Caco-2 (cell line): ENCODE measurements around the gene MCC. TPM values are rescaled to one million over a fixed set of nuclear protein-coding genes. Genes with fewer than 3 reads are reported as not detected.

Experiments
- BruUV-seq: library from RNA; stranded (reverse); fragments of 400-500 nt; replicated peaks from 2 replicates; lab custom pipeline; 2021; lab: Mats Ljungman, UMichigan
- CTCF ChIA-PET: fragments of 300-600 bp; sonication (Branson Sonifier 250); formaldehyde crosslinking; loops from one replicate; lab custom pipeline; 2022; ENCODE audit warnings: antibody characterized with exemption; lab: Charles Lee
- POLR2A ChIA-PET: fragments of 300-600 bp; sonication (Branson Sonifier 250); formaldehyde crosslinking; loops from one replicate; lab custom pipeline; 2022; ENCODE audit warnings: antibody characterized with exemption; lab: Charles Lee
- DNase-seq, 2 experiments: peaks; one replicate each; pipeline versions ENCODE4 v3.0.0 to v3.0.0-alpha.2; 2020 to 2022
- H3K27me3 ChIP-seq: replicated peaks from 2 replicates; pipeline ENCODE4 v1.6.0; 2011; ENCODE audit warnings: low read length; ENCODE audit not compliant: control insufficient read depth, insufficient read depth
- H3K36me3 ChIP-seq: 2 replicates; pipeline ENCODE4 v1.5.1; 2011; ENCODE audit warnings: low read length; ENCODE audit not compliant: control insufficient read depth, insufficient read depth
- H3K4me1 ChIP-seq: fragments of 250-450 bp; sonication (Bioruptor Pico); 2 replicates; pipeline ENCODE4 v1.5.1; 2020; ENCODE audit warnings: mild to moderate bottlenecking
- H3K4me3 ChIP-seq: 2 replicates; pipeline ENCODE4 v1.5.1; 2011; ENCODE audit warnings: low read depth, mild to moderate bottlenecking, control low read depth, low read length
- H3K9me3 ChIP-seq: fragments of 250-450 bp; sonication (Bioruptor Pico); 2 replicates; pipeline ENCODE4 v1.5.1; 2020; ENCODE audit warnings: mild to moderate bottlenecking, moderate library complexity
- H3K27ac Mint-ChIP-seq: one replicate; pipeline ENCODE4 v1.8.0; 2022; ENCODE audit warnings: mixed read lengths; ENCODE audit not compliant: unreplicated experiment
- H3K27me3 Mint-ChIP-seq: one replicate; pipeline ENCODE4 v1.8.0; 2022; ENCODE audit warnings: mixed read lengths; ENCODE audit not compliant: insufficient read depth, unreplicated experiment
- H3K36me3 Mint-ChIP-seq: one replicate; pipeline ENCODE4 v1.8.0; 2022; ENCODE audit warnings: mild to moderate bottlenecking, mixed read lengths; ENCODE audit not compliant: insufficient read depth, unreplicated experiment
- H3K4me1 Mint-ChIP-seq: one replicate; pipeline ENCODE4 v1.8.0; 2022; ENCODE audit warnings: low read depth, mixed read lengths; ENCODE audit not compliant: unreplicated experiment
- H3K4me3 Mint-ChIP-seq: one replicate; pipeline ENCODE4 v1.8.0; 2022; ENCODE audit warnings: mild to moderate bottlenecking, moderate library complexity, mixed read lengths; ENCODE audit not compliant: unreplicated experiment
- H3K9me3 Mint-ChIP-seq: one replicate; pipeline ENCODE4 v1.8.0; 2022; ENCODE audit warnings: mixed read lengths; ENCODE audit not compliant: unreplicated experiment
- CTCF ChIP-seq, 2 experiments: fragments of 200-600 bp in 1 of 2; IDR thresholded peaks; 1 replicate in 1 of 2; 2 replicates in 1 of 2; pipeline versions ENCODE4 v1.5.1 to v1.8.0; 2011 to 2022; ENCODE audit warnings: antibody characterized with exemption in 1 of 2, control low read depth in 1 of 2, inconsistent platforms in 1 of 2, low read depth in 1 of 2, low read length in 1 of 2, mild to moderate bottlenecking in 1 of 2, moderate library complexity in 1 of 2; ENCODE audit not compliant: insufficient read depth in 1 of 2, severe bottlenecking in 1 of 2, unreplicated experiment in 1 of 2
- intact Hi-C: fragments of 100-400 bp; cut with micrococcal nuclease; formaldehyde crosslinking; loops from one replicate; pipeline ENCODE4 v1.10.0; 2022; ENCODE audit not compliant: unreplicated experiment
- total RNA-seq: library from RNA; stranded (reverse); gene quantifications from 2 replicates; pipeline ENCODE4 v1.2.3, GENCODE V29; 2022

Gene MCC
- total RNA-seq, 1 experiment from 2014 or later = 0.09 TPM

DNA sequence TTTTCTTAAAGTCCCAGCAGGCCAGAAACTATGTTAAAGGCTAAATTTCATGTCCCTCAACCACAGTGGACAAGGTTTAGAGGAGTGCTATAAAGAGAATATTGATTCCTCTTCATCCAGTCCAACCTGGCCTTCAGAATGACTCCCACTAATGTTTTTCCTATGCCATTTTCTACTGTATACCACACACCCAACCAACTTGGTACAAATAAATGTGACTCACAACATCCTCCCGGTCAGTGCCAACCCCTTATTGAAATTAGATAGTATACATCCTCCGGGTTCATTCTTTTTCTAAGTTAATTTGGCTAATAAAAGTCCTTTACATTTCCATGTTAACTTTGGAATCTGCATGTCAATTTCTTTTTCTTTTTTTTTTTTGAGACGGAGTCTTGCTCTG is 268.6 kb downstream of the MCC start:
- no peak for TF ChIP-seq CTCF (IDR thresholded peaks at IDR 0.05; ENCODE audit: insufficient read depth in 1 of 2, low read depth in 1 of 2, low read length in 1 of 2, severe bottlenecking in 1 of 2, unreplicated experiment in 1 of 2)
- no peak overlapping the region for H3K4me3 ChIP-seq
- intact Hi-C loops = no loop called here
- POLR2A ChIA-PET = no interaction called here
- peaks cover 3% of the 10 kb centered on the region; the same call in 1 of the 2 replicates for H3K9me3 ChIP-seq
- Mint-ChIP-seq H3K36me3 (no peaks in the 10 kb centered on the region), H3K4me1 (no peaks in the 10 kb centered on the region), H3K27ac (no peak overlapping the region), H3K27me3 (peaks cover 21% of the 10 kb centered on the region), H3K4me3 (no peak overlapping the region), H3K9me3 (peaks cover 8% of the 10 kb centered on the region)
- H3K27me3 ChIP-seq = no peaks in the 10 kb centered on the region
- CTCF ChIA-PET = no interaction called here
- BruUV-seq = no TSS peak
- DNase-seq = no peak
- H3K4me1 ChIP-seq = no peaks in the 10 kb centered on the region; the same call in 1 of the 2 replicates
- H3K36me3 ChIP-seq = no peaks in the 10 kb centered on the region

DNA sequence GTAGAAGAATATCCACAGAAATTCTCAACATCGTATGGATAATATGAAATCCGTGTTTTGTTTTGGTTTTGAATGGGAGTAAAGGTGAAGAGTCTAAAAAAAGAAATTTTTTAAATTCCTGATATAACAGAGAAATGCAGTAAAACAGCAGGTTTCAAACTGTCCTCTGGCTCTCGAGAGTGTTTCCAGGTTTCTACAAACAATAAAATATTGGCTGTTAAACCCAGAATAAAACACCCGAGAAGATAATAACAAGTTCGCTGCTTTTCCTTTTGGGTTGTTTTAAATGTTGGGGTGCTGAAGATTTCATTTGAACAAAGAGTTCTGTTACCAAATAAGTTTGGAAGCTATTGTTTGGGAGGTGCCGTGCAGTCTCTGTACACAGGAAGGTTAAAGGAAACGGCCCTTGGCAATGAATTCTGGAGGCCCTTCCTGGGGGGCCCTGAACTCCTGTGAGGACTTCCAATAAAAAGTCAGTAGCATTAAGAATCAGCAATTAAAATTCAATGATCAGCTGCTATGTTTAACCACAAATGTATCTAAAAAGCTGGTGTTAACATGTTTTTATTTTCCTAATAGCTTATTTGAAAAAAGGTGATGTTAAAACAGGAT is 269.2 kb downstream of the MCC start:
- peaks cover 21% of the 10 kb centered on the region for H3K27me3 Mint-ChIP-seq
- no peaks in the 10 kb centered on the region for H3K36me3 Mint-ChIP-seq
- peaks cover 8% of the 10 kb centered on the region for H3K9me3 Mint-ChIP-seq
- intact Hi-C loops = no loop called here
- H3K4me1 ChIP-seq = no peaks in the 10 kb centered on the region; the same call in 1 of the 2 replicates
- no peak for TF ChIP-seq CTCF (IDR thresholded peaks at IDR 0.05; ENCODE audit: insufficient read depth in 1 of 2, low read depth in 1 of 2, low read length in 1 of 2, severe bottlenecking in 1 of 2, unreplicated experiment in 1 of 2)
- H3K4me3 Mint-ChIP-seq = no peak overlapping the region
- CTCF ChIA-PET = no interaction called here
- H3K27ac Mint-ChIP-seq = no peak overlapping the region
- no peaks in the 10 kb centered on the region for H3K27me3 ChIP-seq
- no peak overlapping the region for H3K4me3 ChIP-seq
- no TSS peak for BruUV-seq
- no peak for DNase-seq
- POLR2A ChIA-PET = no interaction called here
- H3K9me3 ChIP-seq = peaks cover 3% of the 10 kb centered on the region; the same call in 1 of the 2 replicates
- H3K4me1 Mint-ChIP-seq = no peaks in the 10 kb centered on the region
- H3K36me3 ChIP-seq = no peaks in the 10 kb centered on the region

DNA sequence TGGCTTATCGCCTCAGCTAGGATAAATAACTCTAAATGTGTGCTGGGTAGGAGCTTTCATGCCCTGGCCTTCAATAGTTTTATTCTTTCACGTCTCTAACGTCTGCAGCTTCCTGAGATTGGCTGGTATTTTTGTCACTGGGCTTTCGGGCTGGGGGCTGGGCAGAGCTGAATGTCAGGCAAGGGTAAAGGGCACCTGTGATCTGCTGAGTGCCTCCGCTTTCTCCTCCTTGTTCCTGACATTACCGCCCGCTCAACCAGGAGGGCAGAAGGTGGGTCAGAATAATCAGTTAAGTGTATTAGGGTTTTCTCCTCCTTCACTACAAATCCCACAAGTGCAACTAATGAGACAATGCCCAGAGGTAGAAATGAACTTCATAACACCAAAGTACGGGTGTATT is 270.1 kb downstream of the MCC start:
- DNase-seq = no peak
- Histone ChIP-seq H3K9me3 (peaks cover 3% of the 10 kb centered on the region; the same call in 1 of the 2 replicates), H3K4me1 (no peaks in the 10 kb centered on the region; the same call in 1 of the 2 replicates), H3K4me3 (no peak overlapping the region), H3K27me3 (no peaks in the 10 kb centered on the region), H3K36me3 (no peaks in the 10 kb centered on the region)
- Mint-ChIP-seq H3K9me3 (peaks cover 8% of the 10 kb centered on the region), H3K27ac (no peak overlapping the region), H3K4me1 (no peaks in the 10 kb centered on the region), H3K4me3 (no peak overlapping the region), H3K36me3 (no peaks in the 10 kb centered on the region), H3K27me3 (peaks cover 16% of the 10 kb centered on the region)
- no peak for TF ChIP-seq CTCF (IDR thresholded peaks at IDR 0.05; ENCODE audit: insufficient read depth in 1 of 2, low read depth in 1 of 2, low read length in 1 of 2, severe bottlenecking in 1 of 2, unreplicated experiment in 1 of 2)
- intact Hi-C loops = no loop called here
- BruUV-seq = no TSS peak
- ChIA-PET POLR2A (no interaction called here), CTCF (no interaction called here)
